ENCODE data around the gene PCGF1.

PCGF1 gene

DNA sequence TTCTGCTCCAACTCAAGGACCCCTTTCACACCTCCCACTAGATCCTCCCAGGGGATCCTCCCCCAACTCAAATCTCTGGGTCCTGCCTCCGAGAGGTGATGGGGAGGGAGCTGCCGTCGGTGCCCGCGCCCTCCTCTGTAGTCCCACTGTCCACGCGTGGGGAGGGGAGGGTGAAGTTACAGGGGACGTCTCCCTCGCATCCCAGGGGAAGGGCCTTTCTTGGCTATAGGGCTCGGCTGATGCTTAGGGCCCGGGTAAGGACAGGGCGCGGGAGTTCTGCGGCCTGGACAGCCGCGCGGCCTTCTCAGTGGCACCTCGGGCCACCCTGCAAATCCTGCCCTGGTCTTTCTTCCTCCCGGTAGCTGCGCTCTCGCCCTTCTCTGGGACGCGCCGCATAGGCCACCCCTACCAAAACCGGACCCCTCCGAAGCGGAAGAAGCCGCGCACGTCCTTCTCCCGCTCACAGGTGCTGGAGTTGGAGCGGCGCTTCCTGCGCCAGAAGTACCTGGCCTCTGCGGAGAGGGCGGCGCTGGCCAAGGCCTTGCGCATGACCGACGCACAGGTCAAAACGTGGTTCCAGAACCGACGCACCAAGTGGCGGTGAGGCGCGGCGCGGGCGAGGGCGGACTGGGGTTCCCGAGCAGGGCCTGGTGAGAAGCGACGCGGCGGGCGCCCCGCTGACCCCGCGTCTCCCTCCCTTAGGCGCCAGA is 7.9 kb upstream of the PCGF1 start:
- TF ChIP-seq, protein P1, sequence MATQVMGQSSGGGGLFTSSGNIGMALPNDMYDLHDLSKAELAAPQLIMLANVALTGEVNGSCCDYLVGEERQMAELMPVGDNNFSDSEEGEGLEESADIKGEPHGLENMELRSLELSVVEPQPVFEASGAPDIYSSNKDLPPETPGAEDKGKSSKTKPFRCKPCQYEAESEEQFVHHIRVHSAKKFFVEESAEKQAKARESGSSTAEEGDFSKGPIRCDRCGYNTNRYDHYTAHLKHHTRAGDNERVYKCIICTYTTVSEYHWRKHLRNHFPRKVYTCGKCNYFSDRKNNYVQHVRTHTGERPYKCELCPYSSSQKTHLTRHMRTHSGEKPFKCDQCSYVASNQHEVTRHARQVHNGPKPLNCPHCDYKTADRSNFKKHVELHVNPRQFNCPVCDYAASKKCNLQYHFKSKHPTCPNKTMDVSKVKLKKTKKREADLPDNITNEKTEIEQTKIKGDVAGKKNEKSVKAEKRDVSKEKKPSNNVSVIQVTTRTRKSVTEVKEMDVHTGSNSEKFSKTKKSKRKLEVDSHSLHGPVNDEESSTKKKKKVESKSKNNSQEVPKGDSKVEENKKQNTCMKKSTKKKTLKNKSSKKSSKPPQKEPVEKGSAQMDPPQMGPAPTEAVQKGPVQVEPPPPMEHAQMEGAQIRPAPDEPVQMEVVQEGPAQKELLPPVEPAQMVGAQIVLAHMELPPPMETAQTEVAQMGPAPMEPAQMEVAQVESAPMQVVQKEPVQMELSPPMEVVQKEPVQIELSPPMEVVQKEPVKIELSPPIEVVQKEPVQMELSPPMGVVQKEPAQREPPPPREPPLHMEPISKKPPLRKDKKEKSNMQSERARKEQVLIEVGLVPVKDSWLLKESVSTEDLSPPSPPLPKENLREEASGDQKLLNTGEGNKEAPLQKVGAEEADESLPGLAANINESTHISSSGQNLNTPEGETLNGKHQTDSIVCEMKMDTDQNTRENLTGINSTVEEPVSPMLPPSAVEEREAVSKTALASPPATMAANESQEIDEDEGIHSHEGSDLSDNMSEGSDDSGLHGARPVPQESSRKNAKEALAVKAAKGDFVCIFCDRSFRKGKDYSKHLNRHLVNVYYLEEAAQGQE (IDR thresholded peaks at IDR 0.05; ENCODE audit: low read depth): no peak
- TF ChIP-seq EP300 (IDR thresholded peaks at IDR 0.05; ENCODE audit: borderline replicate concordance) (no peak), TEAD4 (IDR thresholded peaks at IDR 0.05) (no peak), FOXM1 (IDR thresholded peaks at IDR 0.05; ENCODE audit: borderline replicate concordance, low read depth) (no peak), ZBTB7A (IDR thresholded peaks at IDR 0.05; ENCODE audit: low read depth) (no peak), CREB1 (IDR thresholded peaks at IDR 0.05; ENCODE audit: low read depth) (no peak), RAD21 (IDR thresholded peaks at IDR 0.05; ENCODE audit: low read depth) (no peak), EGR1 (IDR thresholded peaks at IDR 0.05) (no peak), CEBPB (IDR thresholded peaks at IDR 0.05) (no peak), TCF12 (IDR thresholded peaks at IDR 0.05; ENCODE audit: low read depth) (no peak), TAF1 (IDR thresholded peaks at IDR 0.05; ENCODE audit: low read depth) (no peak), NFIC (IDR thresholded peaks at IDR 0.05) (no peak)
- TF ChIP-seq, protein P2, sequence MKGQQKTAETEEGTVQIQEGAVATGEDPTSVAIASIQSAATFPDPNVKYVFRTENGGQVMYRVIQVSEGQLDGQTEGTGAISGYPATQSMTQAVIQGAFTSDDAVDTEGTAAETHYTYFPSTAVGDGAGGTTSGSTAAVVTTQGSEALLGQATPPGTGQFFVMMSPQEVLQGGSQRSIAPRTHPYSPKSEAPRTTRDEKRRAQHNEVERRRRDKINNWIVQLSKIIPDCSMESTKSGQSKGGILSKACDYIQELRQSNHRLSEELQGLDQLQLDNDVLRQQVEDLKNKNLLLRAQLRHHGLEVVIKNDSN (IDR thresholded peaks at IDR 0.05): no peak
- TF ChIP-seq, protein P3, sequence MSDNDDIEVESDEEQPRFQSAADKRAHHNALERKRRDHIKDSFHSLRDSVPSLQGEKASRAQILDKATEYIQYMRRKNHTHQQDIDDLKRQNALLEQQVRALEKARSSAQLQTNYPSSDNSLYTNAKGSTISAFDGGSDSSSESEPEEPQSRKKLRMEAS (IDR thresholded peaks at IDR 0.05): no peak

DNA sequence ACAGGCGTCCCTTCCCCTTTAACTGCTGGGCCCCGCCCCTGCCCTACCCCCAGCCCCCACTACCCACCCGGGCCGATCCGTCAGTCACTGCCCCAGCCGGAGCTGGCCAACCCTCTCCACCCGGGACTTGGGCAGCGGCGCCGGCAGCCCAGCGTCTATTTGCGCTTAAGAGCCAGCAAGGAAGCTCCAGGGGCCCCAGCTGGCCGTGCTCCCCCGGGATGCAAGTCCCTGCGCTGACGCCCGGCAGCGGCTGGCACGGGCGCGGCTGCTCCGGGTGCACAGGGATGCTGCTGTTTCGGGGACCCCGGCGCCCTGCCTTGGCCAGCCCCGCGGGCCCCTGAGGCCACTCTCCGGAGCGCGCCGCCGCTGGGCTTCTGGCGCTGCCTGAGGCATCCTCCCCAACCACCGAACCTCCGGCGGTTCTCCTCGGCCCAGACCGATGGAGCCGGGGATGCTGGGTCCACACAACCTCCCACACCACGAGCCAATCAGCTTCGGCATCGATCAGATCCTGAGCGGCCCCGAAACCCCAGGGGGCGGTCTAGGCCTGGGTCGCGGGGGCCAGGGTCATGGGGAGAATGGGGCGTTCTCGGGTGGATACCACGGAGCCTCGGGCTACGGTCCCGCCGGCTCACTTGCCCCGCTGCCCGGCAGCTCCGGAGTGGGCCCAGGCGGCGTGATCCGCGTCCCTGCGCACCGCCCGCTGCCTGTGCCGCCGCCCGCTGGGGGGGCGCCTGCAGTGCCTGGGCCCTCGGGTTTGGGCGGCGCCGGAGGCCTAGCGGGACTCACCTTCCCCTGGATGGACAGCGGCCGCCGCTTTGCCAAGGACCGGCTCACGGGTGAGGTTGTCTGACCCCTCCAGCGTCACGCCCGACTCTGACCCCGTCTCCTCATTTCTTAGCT is 7.1 kb upstream of the PCGF1 start, which contains the start of gene TLX2:
Gene TLX2, plus strand, starts transcription at position 83 of the 903 bp plus-strand sequence. Its CDS starts 357 bp downstream, at position 440.
- TF ChIP-seq EP300 (IDR thresholded peaks at IDR 0.05; ENCODE audit: borderline replicate concordance) (no peak), NFIC (IDR thresholded peaks at IDR 0.05) (no peak)
- TF ChIP-seq, protein P1 (IDR thresholded peaks at IDR 0.05; ENCODE audit: low read depth): no peak
- TF ChIP-seq, protein P2 (IDR thresholded peaks at IDR 0.05): no peak

DNA sequence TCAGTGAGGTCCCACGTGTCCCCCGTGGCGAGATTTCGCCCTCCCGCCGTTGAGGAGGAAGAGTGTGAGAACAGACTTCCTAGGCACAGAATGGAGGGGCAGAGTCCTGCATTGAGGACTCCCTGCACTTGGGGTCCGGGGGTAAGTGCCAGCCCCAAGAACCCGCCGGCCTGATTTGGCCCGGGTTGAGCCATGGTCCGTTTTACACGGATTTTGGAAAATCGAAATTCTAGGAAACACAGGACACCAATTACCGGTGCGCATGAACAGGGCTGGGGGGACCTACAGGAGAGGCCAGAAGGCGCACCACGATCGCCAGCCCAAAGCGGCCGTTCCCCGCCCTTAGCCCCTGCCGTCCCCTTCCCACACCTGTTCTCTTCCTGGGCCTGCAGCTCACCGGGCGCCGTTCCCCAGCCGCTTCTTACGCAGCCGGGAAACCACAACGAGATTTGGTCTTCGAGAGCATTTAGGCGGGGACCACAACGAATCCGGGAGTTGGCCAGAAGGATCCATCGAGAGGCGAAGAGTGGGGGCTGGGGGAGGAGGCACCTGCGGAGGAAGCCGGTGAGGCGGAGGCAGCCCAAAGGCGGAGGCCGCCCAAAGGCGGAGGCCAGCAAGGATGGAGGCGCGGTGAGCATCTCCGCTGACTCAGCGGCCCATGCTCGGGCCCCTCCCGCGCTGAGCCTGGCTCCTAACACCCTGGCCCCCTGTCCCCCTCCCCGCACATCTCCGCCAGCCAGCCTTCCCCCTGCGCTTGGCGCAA is 6.3 kb upstream of the PCGF1 start:
- no peak for TF ChIP-seq TCF12 (IDR thresholded peaks at IDR 0.05; ENCODE audit: low read depth)
- TF ChIP-seq CEBPB (IDR thresholded peaks at IDR 0.05): no peak
- no peak for TF ChIP-seq RAD21 (IDR thresholded peaks at IDR 0.05; ENCODE audit: low read depth)
- TF ChIP-seq TEAD4 (IDR thresholded peaks at IDR 0.05): no peak
- no peak for TF ChIP-seq EGR1 (IDR thresholded peaks at IDR 0.05)
- TF ChIP-seq NFIC (IDR thresholded peaks at IDR 0.05): no peak
- no peak for TF ChIP-seq EP300 (IDR thresholded peaks at IDR 0.05; ENCODE audit: borderline replicate concordance)
- TF ChIP-seq CREB1 (IDR thresholded peaks at IDR 0.05; ENCODE audit: low read depth): no peak
- TF ChIP-seq, protein P2 (IDR thresholded peaks at IDR 0.05): no peak
- TF ChIP-seq TAF1 (IDR thresholded peaks at IDR 0.05; ENCODE audit: low read depth): no peak
- no peak for TF ChIP-seq YY1 (IDR thresholded peaks at IDR 0.05; ENCODE audit: low read depth)
- TF ChIP-seq, protein P1 (IDR thresholded peaks at IDR 0.05; ENCODE audit: low read depth): no peak
- no peak for TF ChIP-seq FOXM1 (IDR thresholded peaks at IDR 0.05; ENCODE audit: borderline replicate concordance, low read depth)
- TF ChIP-seq, protein P3 (IDR thresholded peaks at IDR 0.05): no peak
